Medulla oblongata (tissue), 1 donor: ENCODE measurements around the gene MED27.
A peak's percentile ranks its signal among the peaks of the same experiment; 100 is the strongest.
"Not testable (repeated sequence)": the region's sequence is repeated elsewhere in the genome, so short reads cannot be mapped to it uniquely, and the experiment has no call there.

ENCODE experiments used
- DNase-seq: peaks from one replicate; pipeline ENCODE4 v3.0.0-alpha.2; 2015; ENCODE audit errors: extremely low spot score

Gene MED27

GRCh38 chr9:132075853-132076252, 3.8 kb downstream of the MED27 start:
- no peak for DNase-seq

DNA sequence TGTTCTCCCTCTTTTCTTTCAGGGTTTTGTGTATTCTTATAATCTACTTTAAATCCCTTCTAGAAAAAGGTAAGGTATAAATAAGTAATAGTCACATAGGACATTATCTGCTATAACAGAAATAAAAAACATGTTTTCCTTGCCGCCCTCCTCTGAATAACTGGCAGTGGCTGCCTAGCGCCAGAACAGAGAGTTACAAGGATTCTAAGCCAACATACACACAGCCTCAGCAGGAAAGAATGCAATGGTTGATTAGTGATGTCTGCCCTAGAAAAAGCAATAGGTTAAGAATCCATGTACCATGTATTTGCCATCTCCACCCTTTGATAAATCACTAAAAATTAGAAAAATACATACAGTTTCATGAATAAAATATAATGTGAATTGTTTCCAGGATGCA, 4.9 kb downstream of the MED27 start:
- no peak for DNase-seq

DNA sequence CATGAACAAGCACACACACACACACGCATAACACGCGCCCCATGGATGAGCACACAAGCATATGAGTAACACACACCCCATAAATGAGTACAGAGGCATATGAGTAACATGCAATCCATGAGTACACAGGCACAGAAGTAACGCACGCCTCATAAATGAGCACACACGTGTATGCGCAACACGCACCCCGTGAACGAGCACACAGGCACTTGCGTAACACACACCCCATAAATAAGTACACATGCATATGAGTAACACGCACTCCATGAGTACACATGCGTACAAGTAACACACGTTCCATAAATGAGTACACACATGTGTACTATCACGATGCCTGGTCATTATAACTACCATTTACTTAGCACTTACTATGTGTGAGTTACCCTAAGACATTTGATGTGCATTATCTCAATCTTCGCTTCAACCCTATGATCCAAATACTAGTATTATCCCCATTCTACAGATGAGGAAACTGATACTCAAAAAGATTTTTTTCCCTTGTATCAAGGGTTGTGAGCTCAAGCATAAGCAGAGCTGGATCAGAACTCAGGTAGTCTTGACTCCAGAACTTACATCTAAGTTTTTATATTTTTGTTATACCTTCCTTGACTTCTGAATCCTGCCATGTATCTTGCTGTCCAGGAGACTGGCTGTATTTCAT, 7.7 kb downstream of the MED27 start:
- DNase-seq: no peak

DNA sequence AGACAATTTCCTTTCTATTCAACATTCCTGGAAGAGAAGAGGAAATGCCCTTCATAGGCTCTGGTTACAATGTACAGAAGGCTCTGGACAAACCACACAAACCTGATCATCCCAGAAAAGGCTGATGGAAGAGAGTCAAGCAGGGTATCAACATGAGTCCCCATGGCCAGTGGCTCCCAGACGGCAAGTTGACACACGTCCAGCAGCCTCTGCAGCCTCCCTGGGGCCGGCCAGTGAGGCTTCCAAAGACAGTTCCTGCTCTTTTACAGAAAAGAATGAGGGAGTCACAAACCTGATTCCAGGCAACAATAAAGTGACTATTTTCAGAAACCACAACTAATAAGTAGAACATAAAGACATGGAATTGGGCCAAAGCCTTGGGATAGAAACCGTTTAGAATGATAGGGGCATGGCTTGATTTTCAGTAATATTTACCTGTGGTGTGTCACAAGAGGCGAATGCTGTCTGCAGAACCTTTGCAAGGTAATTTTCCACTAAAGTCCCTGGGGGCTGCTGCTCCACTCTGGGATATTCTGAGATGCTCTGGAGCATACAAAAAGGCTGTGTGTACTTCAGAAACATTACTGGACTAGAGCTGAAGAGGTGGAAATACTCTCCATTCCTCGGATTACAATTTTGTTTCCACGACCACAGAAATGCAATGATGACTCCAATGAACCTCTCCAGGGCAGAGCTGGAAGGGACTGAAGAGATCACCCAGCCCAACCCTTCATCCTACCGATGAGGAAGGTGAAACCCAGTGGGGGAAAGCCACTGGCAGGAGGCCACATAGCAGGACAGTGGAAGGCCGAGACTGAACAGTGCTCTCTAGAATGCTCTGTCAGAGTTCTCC, 10.4 kb downstream of the MED27 start:
- DNase-seq: no peak

DNA sequence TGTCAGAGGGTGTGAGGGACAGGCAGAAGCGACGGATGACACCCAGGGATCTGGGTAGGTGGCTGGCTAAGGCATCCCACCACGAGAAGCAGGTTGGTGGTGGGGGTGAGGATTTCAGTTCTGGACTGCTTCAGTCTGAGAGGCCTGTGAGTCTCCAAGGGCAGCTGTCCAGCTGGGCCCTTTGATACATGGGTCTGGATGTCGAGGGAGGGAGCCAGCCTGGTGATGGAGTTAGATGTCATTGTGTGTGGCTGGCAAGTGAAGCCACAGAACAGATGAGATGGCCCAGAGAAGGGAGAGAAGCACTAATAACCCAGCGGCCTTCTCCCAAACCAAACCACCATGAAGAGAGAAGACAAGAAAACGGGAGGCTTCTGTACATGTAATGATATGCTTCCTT, 11.1 kb downstream of the MED27 start:
- peak; percentile 92 for DNase-seq

- no peak for DNase-seq
Observed at GRCh38 chr9:132066511-132066910, 13.2 kb downstream of the MED27 start.

- no peak for DNase-seq
Observed at GRCh38 chr9:132066057-132066456, 13.6 kb downstream of the MED27 start.

DNA sequence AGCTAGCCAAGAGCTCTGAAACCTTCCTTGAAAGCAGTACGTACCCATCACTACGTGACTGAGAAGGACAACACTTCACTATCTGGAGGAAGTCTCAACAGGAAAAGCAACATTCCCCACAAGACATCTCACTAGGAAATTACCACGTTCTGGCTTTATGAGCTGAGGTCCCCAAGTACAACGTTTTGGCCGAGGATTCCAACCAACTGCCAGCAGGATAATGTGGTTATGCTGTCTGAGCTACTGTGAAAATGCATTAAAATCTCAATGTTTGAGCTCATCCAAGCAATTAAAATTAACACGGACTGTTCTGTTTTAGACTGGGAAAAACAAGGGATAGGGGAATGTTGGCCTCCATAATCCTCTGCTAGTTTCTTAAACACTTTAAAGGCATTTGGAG, 16.4 kb downstream of the MED27 start:
- DNase-seq: no peak

- no peak for DNase-seq
Observed at GRCh38 chr9:132062806-132063205, 16.9 kb downstream of the MED27 start.

GRCh38 chr9:132061526-132061925, 18.1 kb downstream of the MED27 start:
- no peak for DNase-seq

DNA sequence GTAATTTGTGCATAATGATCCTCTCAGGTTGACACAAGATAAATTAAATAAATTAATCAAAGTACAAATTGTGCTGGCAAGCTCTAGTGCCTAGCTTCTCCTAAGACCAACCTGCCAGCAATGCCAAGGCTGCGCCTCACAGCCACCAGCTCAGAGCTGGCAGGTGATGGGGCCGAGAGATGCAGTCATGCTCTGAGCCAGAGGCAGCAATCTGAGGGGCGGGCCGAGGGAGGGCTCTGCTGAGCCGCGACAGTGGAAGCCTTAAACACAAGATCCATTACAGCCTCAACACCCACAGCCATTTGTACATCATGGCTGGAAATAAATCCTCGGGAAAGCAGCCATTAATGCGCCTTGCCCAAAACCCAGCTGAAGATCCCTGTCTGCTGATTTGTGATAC, 20.3 kb downstream of the MED27 start:
- no peak for DNase-seq

- not testable (repeated sequence) for DNase-seq
Observed at GRCh38 chr9:132058226-132058625, 21.4 kb downstream of the MED27 start.

- no peak for DNase-seq
Observed at GRCh38 chr9:132056717-132057560, 22.7 kb downstream of the MED27 start.

DNA sequence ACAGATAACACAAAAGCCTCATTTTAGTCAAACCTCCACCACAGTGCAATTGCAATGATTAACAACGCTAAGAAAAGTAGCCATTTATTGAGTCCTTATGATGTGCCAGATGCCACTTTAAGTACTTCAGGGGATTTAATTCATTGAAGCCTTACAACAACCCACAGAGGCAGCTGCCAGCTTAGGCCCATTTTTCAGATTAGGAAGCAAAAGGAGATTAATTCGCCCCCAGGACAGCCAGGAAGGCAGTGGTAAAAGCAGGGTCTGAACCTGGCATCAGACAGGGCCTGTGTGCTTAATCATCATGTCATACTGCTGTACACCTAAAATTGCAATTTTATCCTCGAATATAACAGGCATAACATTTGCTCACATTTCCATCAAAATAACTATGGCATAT, 23.9 kb downstream of the MED27 start:
- no peak for DNase-seq

DNA sequence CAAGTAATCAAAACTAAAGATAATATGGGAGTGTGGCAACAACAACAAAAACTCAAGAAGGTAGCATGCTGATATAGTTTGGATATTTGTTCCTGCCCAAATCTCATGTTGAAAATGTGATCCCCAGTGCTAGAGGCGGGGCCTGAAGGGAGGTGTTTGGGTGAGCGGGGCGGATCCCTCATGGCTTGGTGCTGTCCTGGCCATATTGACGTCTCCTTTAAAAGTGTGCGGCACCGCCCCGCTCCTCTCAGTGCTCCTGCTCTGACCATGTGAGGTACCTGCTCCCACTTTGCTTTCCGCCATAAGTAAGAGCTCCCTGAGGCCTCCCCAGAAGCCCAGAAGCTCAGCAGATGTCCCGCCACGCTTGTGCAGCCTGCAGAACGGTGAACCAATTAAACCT, 25.6 kb downstream of the MED27 start:
- DNase-seq: no peak

DNA sequence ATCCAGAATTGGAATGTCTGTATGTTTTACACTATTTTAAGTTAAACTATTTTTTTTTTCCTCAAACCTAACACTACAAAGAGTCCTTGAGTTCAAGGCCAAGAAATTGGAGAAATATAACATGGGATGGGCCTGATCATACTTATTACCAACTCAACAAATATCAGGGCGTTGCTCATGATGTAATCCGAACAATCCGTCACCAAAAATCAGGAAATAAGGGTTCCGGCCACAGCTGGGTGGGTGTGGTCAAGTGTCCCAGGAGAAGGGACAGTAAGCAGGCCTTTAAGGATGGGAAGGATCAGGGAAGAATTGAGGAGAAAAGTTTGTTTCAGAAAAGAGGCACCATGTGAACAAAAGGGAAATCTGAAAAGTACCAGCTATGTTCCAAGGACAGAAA, 29.8 kb downstream of the MED27 start:
- DNase-seq: no peak

- DNase-seq: peak; percentile 50
Observed at GRCh38 chr9:132049323-132049882, 30.3 kb downstream of the MED27 start.

GRCh38 chr9:132048201-132048600, 31.5 kb downstream of the MED27 start:
- DNase-seq: no peak

DNA sequence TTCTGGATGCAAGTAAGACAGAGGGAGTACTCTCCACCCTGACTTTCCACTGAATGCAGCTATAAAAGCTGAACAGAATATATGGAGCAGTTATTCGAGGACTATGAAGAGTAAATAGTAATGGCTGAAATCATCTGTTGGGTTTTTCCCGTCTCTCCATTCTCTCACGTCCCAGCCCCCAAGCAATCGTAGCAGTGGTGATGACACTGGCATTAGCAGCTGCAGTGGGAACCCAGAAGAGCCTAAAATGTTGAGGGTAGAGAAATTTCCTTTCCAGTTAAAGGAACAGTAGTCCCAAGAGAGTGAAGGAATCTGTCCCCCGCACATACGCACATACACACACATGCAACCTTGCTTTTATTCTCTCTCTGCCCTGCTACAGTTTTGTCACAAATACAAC, 33.2 kb downstream of the MED27 start:
- DNase-seq: no peak

GRCh38 chr9:132044176-132044875, 35.3 kb downstream of the MED27 start:
- no peak for DNase-seq

GRCh38 chr9:132043708-132044107, 36.0 kb downstream of the MED27 start:
- no peak for DNase-seq
